Activated CD8-positive, alpha-beta memory T cell treated with anti-CD3 and anti-CD28 coated beads, Interleukin-2, amount 50 U/mL, for 1 hour (primary cell): ENCODE measurements around the gene PDZD11.
"Not testable (repeated sequence)": the region's sequence is repeated elsewhere in the genome, so short reads cannot be mapped to it uniquely, and the experiment has no call there.

Source experiments
- DNase-seq: peaks from one replicate; pipeline ENCODE4 v3.0.0-alpha.2; 2020; ENCODE audit errors: extremely low read depth

The PDZD11 gene

DNA sequence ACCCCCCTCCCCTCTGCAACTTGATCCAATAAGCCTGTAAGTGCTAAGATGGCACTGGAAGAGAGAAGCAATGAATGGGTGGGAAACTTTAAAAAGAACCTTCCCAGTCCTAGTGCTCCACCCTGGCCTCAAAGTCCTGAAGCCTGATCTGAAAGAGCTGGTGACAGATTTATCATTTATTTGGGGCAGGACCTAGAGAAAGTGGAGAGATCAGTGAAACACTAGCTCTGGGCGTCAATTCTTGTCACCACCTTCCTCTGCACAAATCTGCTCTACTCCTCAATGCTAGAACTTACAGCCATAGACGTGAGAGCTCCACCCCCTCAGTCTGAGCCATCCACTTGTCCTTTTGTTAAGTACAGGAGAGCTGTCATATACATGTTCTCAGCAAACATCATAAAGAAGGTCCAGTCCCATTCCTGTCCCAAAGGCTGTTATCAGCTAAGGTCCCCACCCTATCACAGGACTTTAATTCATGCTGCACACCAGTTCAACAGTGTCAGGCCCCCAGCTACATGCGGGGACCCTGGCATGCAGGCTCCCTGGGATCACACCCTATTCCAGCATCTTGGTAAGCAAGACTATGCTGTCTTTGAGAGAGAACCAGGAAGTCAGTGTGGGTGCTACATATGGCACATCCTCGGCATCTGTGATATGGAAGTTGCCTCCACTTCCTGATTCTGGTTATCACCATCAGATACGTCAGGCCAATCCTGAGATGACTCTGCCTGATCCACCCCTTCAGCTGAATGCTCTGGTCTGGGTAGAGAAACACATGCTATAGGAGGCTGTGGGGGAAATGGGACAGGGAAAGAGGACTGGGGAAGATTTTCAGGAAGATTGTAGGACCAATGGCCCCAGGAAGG, 32.1 kb downstream of the PDZD11 start:
- no peak for DNase-seq

GRCh38 chrX:70255452-70255851, 34.3 kb downstream of the PDZD11 start:
- DNase-seq, result no peak

DNA sequence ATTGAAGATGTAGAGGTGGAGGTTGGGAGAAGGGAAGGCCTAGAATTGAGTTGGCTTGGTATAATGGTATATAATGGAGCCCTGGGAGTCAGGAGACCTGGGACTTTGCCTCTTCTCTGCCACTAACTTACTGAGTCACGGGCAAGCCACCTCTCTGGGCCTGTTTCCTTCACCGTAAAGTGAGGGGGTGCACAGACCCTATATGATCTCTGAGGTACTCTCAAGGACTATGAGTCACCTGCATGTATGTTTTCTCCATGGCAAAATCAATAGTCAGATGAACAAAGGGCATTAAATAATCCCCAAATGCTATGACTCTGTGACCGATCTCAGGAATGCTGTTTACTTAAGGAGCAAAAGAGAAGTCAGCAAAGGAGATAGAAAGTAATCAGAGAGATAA, 34.8 kb downstream of the PDZD11 start:
- no peak for DNase-seq

DNA sequence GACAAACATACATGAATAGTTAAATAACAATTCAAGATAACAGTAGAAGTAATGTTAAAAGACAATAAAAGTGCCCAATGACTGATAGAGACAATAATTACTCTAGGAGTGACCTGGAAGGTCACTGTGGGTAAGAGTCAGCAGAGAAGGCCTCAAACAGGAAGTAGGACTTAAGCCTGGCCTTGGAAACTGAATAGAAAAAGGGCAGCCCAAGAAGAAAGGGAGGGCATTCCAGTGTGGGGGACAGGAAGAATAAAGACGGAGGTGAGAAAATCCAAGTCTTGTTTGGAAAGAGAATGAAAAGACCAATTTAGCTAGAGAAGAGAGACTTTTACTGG, 35.7 kb downstream of the PDZD11 start:
- DNase-seq, result no peak

DNA sequence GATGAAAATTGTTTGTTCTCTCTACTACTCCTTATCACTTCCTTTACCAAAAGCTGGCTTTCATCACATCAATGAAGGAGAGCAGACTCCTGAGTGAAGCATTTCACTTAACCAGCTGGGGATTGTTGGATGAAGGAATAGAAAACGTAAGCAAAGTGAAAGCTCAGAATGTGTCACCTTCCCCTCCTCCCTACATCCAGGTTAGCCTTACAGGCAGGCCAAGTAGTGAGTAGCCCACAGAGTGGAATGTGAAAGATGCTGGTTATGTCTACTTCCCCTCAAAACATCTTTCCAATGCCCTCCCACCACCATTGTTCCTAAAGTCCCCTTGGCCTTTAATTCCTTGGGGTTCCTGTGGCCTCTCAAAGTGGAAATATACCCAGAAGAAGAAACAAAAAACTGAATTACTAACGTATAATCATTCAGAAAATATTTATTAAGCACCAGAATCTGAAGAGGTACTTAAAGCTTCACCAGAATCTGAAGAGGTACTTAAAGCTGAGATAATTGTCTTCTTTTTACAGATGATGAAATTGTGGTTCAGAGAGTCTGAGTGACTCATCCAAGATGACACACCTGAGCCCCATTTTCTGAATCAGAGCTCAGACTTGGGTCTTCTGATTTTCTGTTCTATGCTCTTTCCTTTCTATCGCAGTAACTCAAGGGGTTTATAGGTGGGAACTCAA, 36.2 kb downstream of the PDZD11 start:
- no peak for DNase-seq

DNA sequence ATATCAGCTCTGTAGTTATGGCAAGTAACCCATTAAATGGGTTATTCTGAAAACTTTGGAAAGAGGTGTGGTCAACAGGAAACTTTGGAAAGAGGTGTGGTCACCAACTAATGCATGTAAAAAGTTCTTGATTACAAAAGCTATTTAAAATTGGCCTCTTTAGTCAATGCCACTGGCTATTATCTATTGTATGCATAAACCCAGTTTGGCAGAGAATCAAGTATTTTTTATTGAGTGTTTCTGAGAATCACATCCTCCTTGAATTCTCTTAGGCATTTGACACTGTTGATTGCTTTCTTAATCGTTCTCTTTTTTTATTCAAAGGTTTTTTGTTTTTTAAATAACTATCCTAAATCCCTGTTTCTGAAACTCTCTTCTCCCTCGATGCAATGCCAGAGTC, 37.2 kb downstream of the PDZD11 start:
- DNase-seq, result no peak

GRCh38 chrX:70247252-70247651, 42.5 kb downstream of the PDZD11 start:
- DNase-seq, result no peak

GRCh38 chrX:70244881-70245280, 44.8 kb downstream of the PDZD11 start:
- no peak for DNase-seq

- DNase-seq, result not testable (repeated sequence)
Observed at GRCh38 chrX:70243601-70244000, 46.1 kb downstream of the PDZD11 start.

- no peak for DNase-seq
Observed at GRCh38 chrX:70241501-70241900, 48.2 kb downstream of the PDZD11 start.

DNA sequence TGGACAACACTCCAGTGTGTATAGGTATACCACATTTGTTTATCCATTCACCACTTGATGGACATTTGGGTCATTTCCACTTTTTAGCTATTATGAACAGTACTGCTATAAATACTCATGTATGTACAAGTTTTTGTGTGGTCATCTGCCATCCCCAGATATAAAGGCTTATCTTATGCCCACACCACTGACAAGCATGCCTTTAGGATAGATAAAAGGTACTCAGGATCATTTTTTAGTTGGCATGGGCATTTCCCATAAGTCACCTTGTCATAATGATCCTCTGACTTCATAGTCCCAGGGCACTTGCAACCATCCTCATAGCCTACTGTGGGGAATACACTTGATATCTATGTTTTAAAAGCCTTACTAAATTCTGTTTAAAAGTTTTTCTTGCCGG, 49.0 kb downstream of the PDZD11 start:
- no peak for DNase-seq
